CD4-positive, alpha-beta memory T cell (primary cell): ENCODE measurements around the gene BBOX1. TPM values are rescaled to one million over a fixed set of nuclear protein-coding genes. Genes with fewer than 3 reads are reported as not detected.
"Not testable (repeated sequence)": the region's sequence is repeated elsewhere in the genome, so short reads cannot be mapped to it uniquely, and the experiment has no call there.

ENCODE experiments used
- CTCF ChIA-PET: fragments of 350-600 bp; sonication (Branson Sonifier 250); formaldehyde crosslinking; loops from one replicate; lab custom pipeline; 2021; ENCODE audit warnings: inconsistent platforms; ENCODE audit not compliant: partially characterized antibody; lab: Charles Lee
- POLR2A ChIA-PET: fragments of 350-600 bp; sonication (Branson Sonifier 250); formaldehyde crosslinking; loops from one replicate; lab custom pipeline; 2021; ENCODE audit not compliant: partially characterized antibody; lab: Charles Lee
- DNase-seq, 5 donors: peaks; one replicate each; pipeline versions ENCODE4 v3.0.0 to v3.0.0-alpha.2; 2020 to 2022; ENCODE audit warnings: mixed read lengths in 1 of 5
- H3K27ac ChIP-seq: one replicate; pipeline ENCODE4 v1.7.0; 2013; ENCODE audit warnings: low read depth, low read length
- H3K27me3 ChIP-seq: 2 replicates; pipeline ENCODE4 v1.7.0; 2013; ENCODE audit warnings: mild to moderate bottlenecking, low read length, moderate library complexity; ENCODE audit not compliant: insufficient read depth
- H3K36me3 ChIP-seq: 2 replicates; pipeline ENCODE4 v1.7.0; 2013; ENCODE audit warnings: mild to moderate bottlenecking, low read length, moderate library complexity; ENCODE audit not compliant: insufficient read depth
- H3K4me1 ChIP-seq: 2 replicates; pipeline ENCODE4 v1.7.0; 2013; ENCODE audit warnings: mild to moderate bottlenecking, low read length, moderate library complexity; ENCODE audit not compliant: insufficient read depth
- H3K4me3 ChIP-seq, 2 donors: one replicate each; pipeline ENCODE4 v1.7.0; 2013; ENCODE audit warnings: low read length in 2 of 2, mild to moderate bottlenecking in 1 of 2
- H3K9me3 ChIP-seq, 2 donors: one replicate each; pipeline ENCODE4 v1.7.0; 2013; ENCODE audit warnings: low read length in 2 of 2, control low read depth in 1 of 2; ENCODE audit not compliant: control insufficient read depth in 1 of 2
- H3K27ac Mint-ChIP-seq, 7 donors: one replicate each; pipeline ENCODE4 v1.8.0; 2020 to 2021; ENCODE audit warnings: mixed read lengths in 7 of 7, mild to moderate bottlenecking in 6 of 7, inconsistent platforms in 3 of 7, moderate library complexity in 3 of 7
- H3K27me3 Mint-ChIP-seq, 2 donors: one replicate each; pipeline ENCODE4 v1.8.0; 2020 to 2021; ENCODE audit warnings: mixed read lengths in 2 of 2
- H3K36me3 Mint-ChIP-seq, 2 donors: one replicate each; pipeline ENCODE4 v1.8.0; 2020 to 2021; ENCODE audit warnings: mixed read lengths in 2 of 2, inconsistent platforms in 1 of 2, mild to moderate bottlenecking in 1 of 2
- H3K4me1 Mint-ChIP-seq, 4 donors: one replicate each; pipeline ENCODE4 v1.8.0; 2020 to 2021; ENCODE audit warnings: mixed read lengths in 4 of 4, mild to moderate bottlenecking in 1 of 4
- H3K4me3 Mint-ChIP-seq, 8 donors: one replicate each; pipeline ENCODE4 v1.8.0; 2020 to 2021; ENCODE audit warnings: mixed read lengths in 8 of 8, mild to moderate bottlenecking in 7 of 8, moderate library complexity in 6 of 8, inconsistent platforms in 3 of 8
- H3K9me3 Mint-ChIP-seq, 8 donors: one replicate each; pipeline ENCODE4 v1.8.0; 2020 to 2021; ENCODE audit warnings: mixed read lengths in 8 of 8, mild to moderate bottlenecking in 5 of 8, inconsistent platforms in 3 of 8, moderate library complexity in 1 of 8
- intact Hi-C: fragments of 100-400 bp; cut with micrococcal nuclease; formaldehyde crosslinking; loops from one replicate; pipeline ENCODE4 v1.15.1; 2023
- polyA plus RNA-seq, 2 donors: library from polyadenylated mRNA; unstranded; fragments of 300-500 nt; fragmentation: Illumina TruSeq; gene quantifications; one replicate each; pipeline ENCODE4 v1.2.3, GENCODE V29; 2021
- total RNA-seq, 2 experiments: library from RNA; stranded (reverse); gene quantifications; one replicate each; pipeline ENCODE4 v1.2.3, GENCODE V29; 2021

The BBOX1 gene
- total and polyA plus RNA-seq, 4 experiments from 2014 or later, result not detected

DNA sequence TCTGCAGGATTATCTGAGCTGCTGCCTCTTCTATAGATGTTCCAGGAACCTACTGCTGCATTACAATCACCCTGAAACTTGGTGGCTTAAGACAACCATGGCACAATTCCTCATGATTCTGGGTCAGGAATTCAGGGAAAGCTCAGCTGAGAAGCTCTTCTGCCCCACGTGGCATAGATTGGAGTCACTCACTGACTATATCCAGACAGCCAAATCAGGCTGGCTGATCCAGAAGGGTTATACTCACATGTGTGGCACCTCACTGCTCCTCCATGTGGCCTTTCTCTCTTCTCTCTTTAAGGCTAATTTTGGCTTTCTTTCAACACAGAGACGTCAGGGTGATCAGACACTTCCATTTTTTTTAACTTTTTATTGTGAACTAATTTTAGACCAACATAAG is 125.5 kb downstream of the BBOX1 start:
- intact Hi-C loops, result no loop called here
- CTCF ChIA-PET, result no interaction called here
- H3K27ac Mint-ChIP-seq, result no peak overlapping the region
- POLR2A ChIA-PET, result no interaction called here
- no peaks in the 10 kb centered on the region for H3K9me3 ChIP-seq
- no peak overlapping the region for H3K4me3 ChIP-seq
- H3K36me3 Mint-ChIP-seq, result no peaks in the 10 kb centered on the region
- H3K4me1 ChIP-seq, result no peaks in the 10 kb centered on the region
- H3K9me3 Mint-ChIP-seq, result no peaks in the 10 kb centered on the region
- no peaks in the 10 kb centered on the region for H3K4me1 Mint-ChIP-seq
- H3K36me3 ChIP-seq, result no peaks in the 10 kb centered on the region
- DNase-seq, result no peak
- H3K4me3 Mint-ChIP-seq, result no peak overlapping the region
- no peaks in the 10 kb centered on the region for H3K27me3 ChIP-seq
- no peaks in the 10 kb centered on the region for H3K27me3 Mint-ChIP-seq
- no peak overlapping the region for H3K27ac ChIP-seq

DNA sequence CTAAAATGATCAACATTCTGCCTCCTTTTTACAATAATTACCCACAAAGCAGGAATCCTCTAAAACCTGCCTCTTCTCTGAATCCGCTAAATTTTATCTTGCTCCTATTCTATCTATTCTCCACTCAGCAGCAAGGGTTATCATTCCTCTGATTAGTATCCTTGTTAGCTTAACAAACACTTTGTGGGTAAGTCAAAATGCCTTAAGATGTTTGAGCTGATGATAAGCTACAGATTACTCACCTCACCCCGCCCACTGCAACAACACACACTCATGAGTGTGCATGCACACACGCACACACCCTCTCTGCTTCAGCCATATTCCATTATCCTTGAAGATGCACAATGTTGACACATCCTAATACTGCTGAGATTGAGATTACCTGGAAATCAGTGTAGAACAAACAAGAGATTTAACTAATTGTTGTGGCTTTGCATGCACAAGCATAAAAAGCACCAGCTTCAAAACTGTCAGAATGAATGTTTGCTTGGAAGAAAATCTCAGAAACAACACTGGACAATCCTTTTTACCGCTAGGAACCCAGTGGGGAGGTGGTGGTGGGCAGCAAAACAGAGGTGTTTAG is 130.9 kb downstream of the BBOX1 start:
- ChIA-PET POLR2A (no interaction called here), CTCF (no interaction called here)
- intact Hi-C loops, result no loop called here
- H3K27me3 Mint-ChIP-seq, result peaks cover 0 to 6% of the 10 kb centered on the region in 2 donors
- H3K27ac Mint-ChIP-seq, result no peak overlapping the region
- no peaks in the 10 kb centered on the region for H3K4me1 Mint-ChIP-seq
- no peaks in the 10 kb centered on the region for H3K9me3 ChIP-seq
- no peaks in the 10 kb centered on the region for H3K27me3 ChIP-seq
- no peak overlapping the region for H3K4me3 ChIP-seq
- DNase-seq, result no peak
- H3K27ac ChIP-seq, result no peak overlapping the region
- no peak overlapping the region for H3K4me3 Mint-ChIP-seq
- no peaks in the 10 kb centered on the region for H3K36me3 Mint-ChIP-seq
- H3K9me3 Mint-ChIP-seq, result no peaks in the 10 kb centered on the region
- H3K4me1 ChIP-seq, result no peaks in the 10 kb centered on the region
- H3K36me3 ChIP-seq, result no peaks in the 10 kb centered on the region

DNA sequence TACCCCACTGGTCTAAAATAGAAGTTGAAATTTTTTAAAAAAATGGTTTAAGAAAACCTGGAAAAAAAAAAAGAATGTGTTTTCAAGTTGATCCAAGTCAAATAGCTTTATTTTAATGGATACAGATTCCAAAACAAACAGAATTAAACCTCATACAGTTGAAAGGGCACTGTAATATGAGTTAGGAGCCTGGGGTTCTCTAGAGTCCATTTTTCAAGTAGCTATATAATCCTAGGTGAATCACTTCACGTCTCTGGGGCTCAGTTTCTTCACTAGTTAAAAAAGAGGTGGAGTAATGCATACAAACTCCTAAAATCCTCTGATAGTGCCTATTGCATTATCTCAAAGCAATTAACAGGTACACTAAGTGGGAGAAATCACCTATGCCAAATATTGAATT is 132.9 kb downstream of the BBOX1 start:
- no peak overlapping the region for H3K27ac Mint-ChIP-seq
- Histone ChIP-seq H3K4me3 (no peak overlapping the region), H3K9me3 (no peaks in the 10 kb centered on the region), H3K27me3 (no peaks in the 10 kb centered on the region), H3K27ac (no peak overlapping the region), H3K4me1 (no peaks in the 10 kb centered on the region), H3K36me3 (no peaks in the 10 kb centered on the region)
- H3K27me3 Mint-ChIP-seq, result peaks cover 0 to 10% of the 10 kb centered on the region in 2 donors
- H3K4me1 Mint-ChIP-seq, result no peaks in the 10 kb centered on the region
- ChIA-PET CTCF (no interaction called here), POLR2A (no interaction called here)
- no peaks in the 10 kb centered on the region for H3K9me3 Mint-ChIP-seq
- DNase-seq, result no peak
- no peak overlapping the region for H3K4me3 Mint-ChIP-seq
- intact Hi-C loops, result no loop called here
- no peaks in the 10 kb centered on the region for H3K36me3 Mint-ChIP-seq

DNA sequence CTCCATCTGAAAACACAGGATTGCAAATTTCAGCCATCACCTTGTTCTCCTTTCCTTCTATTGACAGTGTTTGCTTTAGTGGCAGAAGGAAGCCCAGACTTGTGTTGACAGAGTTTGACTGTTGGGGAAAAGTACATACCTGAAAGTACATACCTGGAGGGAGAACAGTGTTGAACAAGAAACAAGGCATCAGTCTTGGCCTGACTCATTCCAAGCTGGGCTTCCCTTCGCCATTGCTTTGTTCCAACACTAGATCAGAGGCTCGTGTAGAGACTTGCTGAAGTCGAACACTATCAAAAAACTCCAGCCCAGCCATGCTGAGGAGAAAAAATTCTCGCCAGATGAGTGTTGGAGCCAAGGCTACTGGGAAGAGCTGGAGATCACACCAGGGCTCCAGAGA is 133.4 kb downstream of the BBOX1 start:
- Mint-ChIP-seq H3K36me3 (no peaks in the 10 kb centered on the region), H3K9me3 (no peaks in the 10 kb centered on the region), H3K27me3 (peaks cover 0 to 10% of the 10 kb centered on the region in 2 donors), H3K4me3 (no peak overlapping the region), H3K27ac (no peak overlapping the region), H3K4me1 (no peaks in the 10 kb centered on the region)
- CTCF ChIA-PET, result no interaction called here
- H3K4me1 ChIP-seq, result no peaks in the 10 kb centered on the region
- H3K27me3 ChIP-seq, result no peaks in the 10 kb centered on the region
- DNase-seq, result no peak
- intact Hi-C loops, result no loop called here
- POLR2A ChIA-PET, result no interaction called here
- no peak overlapping the region for H3K4me3 ChIP-seq
- H3K36me3 ChIP-seq, result no peaks in the 10 kb centered on the region
- H3K27ac ChIP-seq, result no peak overlapping the region
- no peaks in the 10 kb centered on the region for H3K9me3 ChIP-seq

DNA sequence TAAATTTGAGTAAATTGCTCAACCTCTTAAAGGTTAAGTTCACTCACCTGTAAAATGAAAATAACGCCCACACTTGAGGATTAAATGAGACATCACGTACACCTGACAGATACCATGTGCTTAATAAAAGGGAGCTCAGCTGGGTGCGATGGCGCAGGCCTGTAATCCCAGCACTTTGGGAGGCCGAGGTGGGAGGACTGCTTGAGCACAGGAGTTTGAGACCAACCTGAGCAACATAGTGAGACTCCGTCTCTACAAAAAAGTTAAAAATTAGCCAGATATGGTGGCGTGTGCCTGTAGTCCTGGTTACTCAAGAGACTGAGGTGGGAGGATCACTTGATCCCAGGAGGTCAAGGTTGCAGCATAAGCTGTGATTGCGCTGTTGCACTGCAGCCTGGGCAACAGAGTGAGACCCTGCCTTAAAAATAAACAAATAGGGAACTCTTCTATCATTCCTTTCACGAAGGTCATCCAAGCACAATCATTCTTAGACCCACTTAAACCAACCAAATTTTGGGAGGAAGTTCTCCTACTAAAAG is 134.1 kb downstream of the BBOX1 start:
- Mint-ChIP-seq H3K27me3 (peaks cover 0 to 10% of the 10 kb centered on the region in 2 donors), H3K4me3 (no peak overlapping the region), H3K4me1 (no peaks in the 10 kb centered on the region), H3K27ac (no peak overlapping the region), H3K9me3 (no peaks in the 10 kb centered on the region), H3K36me3 (no peaks in the 10 kb centered on the region)
- ChIA-PET POLR2A (no interaction called here), CTCF (no interaction called here)
- Histone ChIP-seq H3K36me3 (no peaks in the 10 kb centered on the region), H3K27me3 (no peaks in the 10 kb centered on the region), H3K27ac (no peak overlapping the region), H3K4me3 (no peak overlapping the region), H3K4me1 (no peaks in the 10 kb centered on the region), H3K9me3 (no peaks in the 10 kb centered on the region)
- intact Hi-C loops, result no loop called here
- DNase-seq, result no peak

DNA sequence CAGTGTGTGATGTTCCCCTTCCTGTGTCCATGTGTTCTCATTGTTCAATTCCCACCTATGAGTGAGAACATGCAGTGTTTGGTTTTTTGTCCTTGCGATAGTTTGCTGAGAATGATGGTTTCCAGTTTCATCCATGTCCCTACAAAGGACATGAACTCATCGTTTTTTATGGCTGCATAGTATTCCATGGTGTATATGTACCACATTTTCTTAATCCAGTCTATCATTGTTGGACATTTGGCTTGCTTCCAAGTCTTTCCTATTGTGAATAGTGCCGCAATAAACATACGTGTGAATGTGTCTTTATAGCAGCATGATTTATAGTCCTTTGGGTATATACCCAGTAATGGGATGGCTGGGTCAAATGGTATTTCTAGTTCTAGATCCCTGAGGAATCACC is 134.9 kb downstream of the BBOX1 start:
- H3K4me1 ChIP-seq, H3K4me3 ChIP-seq, H3K36me3 ChIP-seq, H3K27me3 ChIP-seq, DNase-seq, H3K36me3 Mint-ChIP-seq, H3K27ac Mint-ChIP-seq, H3K4me1 Mint-ChIP-seq, H3K9me3 Mint-ChIP-seq, POLR2A ChIA-PET, H3K9me3 ChIP-seq, intact Hi-C loops, H3K27ac ChIP-seq, CTCF ChIA-PET, H3K4me3 Mint-ChIP-seq: not testable (repeated sequence)
- peaks cover 0 to 10% of the 10 kb centered on the region in 2 donors for H3K27me3 Mint-ChIP-seq
